UCSD-AML1 (cell line): Measurements from ENCODE around the gene PTPRM.

Experiments
- DNase-seq: peaks from one replicate; lab custom pipeline; 2025; ENCODE audit not compliant: unreplicated experiment; lab: John Stamatoyannopoulos, UW

Gene PTPRM

DNA sequence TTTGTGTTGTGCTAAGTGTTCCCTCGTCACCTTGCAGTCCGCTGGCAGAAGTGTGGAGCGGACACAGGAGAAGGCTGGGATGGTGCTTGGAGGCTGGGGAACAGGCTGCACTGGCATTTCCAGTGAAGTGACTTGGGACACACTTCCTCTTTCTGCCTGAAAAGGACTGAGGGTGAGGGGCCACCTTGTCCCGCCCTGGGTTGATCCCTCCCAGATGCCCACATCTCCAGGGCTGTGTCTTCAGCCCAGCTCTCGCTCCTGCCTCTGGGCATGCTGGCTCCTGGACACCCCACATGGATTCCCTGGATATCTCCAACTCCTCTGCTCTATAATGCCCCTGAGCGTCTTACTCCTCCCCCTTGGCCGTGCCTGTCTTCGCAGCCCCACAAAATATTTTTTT, 412.6 kb downstream of the PTPRM start:
- no peak for DNase-seq

DNA sequence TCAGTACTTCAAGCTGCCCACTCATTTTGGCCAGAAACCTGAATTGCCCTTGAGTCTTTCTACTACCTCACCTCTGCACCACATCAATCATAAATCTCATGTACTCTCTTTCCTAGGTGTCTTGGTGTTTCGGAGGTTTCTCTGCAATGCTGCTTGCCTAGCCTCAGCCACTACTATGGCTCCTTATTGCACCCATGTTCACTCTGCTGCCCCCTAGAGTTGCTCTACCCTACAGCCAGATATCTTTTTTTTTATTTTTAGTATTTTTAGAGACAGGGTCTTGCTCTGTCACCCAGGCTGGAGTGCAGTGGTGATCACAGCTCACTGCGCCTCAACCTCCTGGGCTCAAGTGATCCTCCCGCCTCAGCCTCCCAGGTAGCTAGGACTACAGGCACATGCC, 413.0 kb downstream of the PTPRM start:
- no peak for DNase-seq

DNA sequence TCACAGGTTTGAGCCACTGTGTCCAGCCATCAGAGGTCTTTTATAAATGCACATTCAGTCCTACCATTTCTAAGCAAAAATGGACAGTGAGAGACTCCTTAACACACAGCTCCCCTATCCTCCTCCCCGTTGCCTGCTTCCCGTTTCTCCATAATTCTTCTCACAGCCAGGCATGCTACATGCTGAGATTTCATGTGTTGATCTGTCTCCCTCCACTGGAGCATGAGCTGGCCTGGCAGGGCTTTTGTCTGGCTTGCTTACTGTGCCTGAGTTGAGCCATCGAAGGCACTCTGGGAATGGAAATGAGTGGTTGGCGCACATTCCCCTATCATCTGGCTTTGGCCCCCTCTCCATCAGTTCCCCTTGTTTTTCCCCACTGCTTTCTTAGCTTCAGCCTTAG, 413.5 kb downstream of the PTPRM start:
- no peak for DNase-seq

- no peak for DNase-seq
Measured at GRCh38 chr18:7982216-7982615, 415.1 kb downstream of the PTPRM start.

DNA sequence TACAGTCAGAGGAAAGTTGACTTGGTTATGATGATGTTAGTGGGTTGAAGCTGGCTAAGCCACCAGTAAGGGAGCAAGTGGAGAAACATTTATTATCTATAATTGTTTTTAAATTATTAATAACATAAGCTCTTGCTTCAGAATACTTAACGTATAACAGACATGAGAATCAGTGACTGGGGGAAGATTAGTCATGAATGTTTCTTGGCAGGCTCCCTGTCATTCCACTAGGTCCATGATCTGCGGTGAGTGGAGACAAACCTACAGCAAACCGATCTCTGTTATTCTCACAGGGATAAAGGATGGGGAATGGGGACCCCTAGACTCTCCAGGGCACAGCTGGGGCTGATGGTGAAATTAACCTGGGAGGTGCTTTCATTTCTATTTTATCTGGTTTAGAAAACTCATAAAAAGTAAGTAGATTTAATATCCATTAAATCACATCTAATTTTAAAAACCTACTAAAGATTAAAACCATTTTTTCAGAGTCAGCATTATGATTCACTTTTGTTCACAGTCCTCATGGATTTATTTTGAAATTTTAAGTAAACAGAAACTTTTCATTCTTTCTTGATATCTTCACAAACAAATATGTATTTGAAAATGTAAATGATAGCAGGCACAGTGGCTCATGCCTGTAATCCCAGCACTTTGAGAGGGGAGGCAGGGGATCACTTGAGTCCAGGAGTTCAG, 420.3 kb downstream of the PTPRM start:
- DNase-seq, result no peak

DNA sequence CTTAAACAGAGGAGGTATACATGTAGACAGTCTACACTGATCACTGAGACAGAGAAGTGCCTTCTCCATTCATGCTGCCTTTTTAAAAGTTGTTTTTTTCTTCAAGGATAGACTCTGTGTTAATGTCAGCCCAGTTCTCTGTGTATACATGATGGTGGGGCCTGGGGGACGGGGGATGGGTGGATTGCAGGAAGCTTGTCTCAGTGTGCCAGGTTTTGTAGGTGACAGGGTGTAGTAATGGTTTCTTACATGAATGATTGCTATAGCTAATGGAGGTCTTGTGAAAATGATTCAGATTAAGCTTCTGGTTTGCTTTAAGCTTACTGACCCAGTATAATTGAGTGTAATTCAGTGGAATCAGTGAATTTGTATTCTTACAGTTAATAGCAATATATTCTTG, 423.6 kb downstream of the PTPRM start:
- DNase-seq, result no peak

GRCh38 chr18:8001711-8002301, 434.7 kb downstream of the PTPRM start:
- DNase-seq, result no peak

GRCh38 chr18:8003878-8004675, 437.0 kb downstream of the PTPRM start:
- DNase-seq, result no peak

GRCh38 chr18:8004792-8005191, 437.7 kb downstream of the PTPRM start:
- no peak for DNase-seq

GRCh38 chr18:8005870-8006569, 438.9 kb downstream of the PTPRM start:
- DNase-seq, result no peak

DNA sequence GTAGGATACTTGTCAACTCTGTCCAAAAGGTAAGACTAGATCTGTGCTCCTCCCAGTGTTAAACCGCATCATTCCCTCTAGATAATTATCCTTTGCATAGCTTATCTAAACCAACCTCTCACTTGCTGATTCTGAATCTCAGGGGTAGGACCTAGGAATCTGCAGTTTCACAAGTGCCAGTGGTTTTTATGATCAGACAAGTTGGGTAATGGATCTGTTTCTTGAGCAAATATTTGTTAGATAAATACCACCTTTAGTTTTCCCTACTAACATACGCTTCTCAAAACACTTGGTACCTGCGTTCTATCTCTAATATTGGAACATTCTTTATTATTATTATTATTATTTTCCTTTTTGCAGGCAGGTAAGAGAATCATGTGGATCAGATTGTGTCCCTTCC, 439.9 kb downstream of the PTPRM start:
- DNase-seq, result no peak

DNA sequence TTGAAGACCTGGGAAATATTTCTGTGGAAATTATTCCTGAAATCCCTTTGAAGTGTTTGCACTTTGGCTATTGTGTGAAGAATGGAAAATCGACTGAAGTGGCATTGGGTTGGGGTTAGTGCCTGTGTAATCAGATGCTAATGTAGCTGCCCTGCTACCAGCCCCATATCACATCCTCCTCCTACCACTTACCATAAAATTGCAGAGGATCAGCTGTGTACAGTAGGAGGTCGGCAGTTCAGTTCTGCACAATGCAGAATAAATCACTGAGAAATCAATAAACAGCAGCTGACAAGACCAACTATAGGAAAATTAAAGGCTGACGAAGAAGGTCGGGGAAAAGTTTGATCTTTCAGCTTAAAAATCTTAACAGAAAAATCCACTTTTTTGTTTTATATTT, 440.9 kb downstream of the PTPRM start:
- DNase-seq, result no peak

GRCh38 chr18:8011361-8011760, 444.2 kb downstream of the PTPRM start:
- no peak for DNase-seq

GRCh38 chr18:8011906-8012305, 444.8 kb downstream of the PTPRM start:
- no peak for DNase-seq

GRCh38 chr18:8018701-8019331, 451.7 kb downstream of the PTPRM start:
- DNase-seq, result no peak

- DNase-seq, result no peak
Measured at GRCh38 chr18:8019600-8019999, 452.5 kb downstream of the PTPRM start.

DNA sequence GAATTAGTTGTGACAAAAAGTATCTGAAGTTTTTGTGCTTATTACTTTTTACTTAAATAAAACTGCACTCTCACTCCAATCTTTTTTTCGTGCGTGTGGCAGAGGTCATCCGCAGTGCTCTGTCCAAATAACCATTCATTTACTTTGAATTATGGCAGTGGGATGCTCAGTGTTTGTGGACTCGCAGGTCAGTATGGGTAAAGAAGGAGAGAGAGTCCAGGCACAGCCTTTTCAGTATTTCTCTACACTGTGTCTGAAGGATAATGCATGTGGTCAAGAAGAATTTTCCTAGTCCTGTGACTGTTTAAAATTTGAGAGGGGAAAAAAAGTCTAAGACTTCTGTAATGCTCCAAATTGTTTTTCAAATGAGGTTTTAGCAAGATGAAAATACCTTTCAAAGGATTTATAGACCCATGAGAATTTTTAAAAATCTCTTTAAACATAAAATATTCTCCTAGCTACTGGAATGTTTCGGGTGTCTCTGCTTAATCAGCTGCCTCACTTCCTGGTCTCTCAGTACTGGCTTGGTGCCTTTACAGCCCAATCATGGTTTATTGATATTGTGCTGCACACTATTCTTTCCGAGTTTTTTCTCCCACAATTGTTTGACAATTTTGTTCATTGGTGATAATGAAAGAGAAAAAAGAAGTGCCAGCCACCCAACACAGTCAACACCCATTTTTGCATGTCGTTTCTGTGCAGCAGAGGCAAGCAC, 453.2 kb downstream of the PTPRM start:
- no peak for DNase-seq

- no peak for DNase-seq
Measured at GRCh38 chr18:8029061-8029460, 461.9 kb downstream of the PTPRM start.

- no peak for DNase-seq
Measured at GRCh38 chr18:8029731-8030130, 462.6 kb downstream of the PTPRM start.

GRCh38 chr18:8030201-8030600, 463.1 kb downstream of the PTPRM start:
- DNase-seq, result no peak

DNA sequence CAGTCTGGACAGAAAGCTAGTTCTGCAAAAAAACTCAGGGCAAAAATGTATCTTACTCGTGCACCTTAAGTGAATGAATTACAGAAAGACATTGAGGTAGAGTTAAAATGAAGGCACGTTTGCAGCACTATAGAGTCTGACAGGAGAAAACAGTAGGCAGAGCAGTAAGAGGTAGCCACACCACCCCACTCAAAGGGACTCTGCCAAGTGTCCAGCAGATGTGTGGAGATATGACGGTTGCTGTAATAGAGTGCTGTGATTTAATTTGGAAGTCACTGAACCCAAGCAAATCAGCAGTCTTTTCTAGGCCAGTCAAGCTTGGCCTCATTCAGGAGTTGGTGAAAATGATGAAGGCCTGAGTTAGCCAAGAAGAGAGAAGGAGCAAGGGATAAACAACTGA, 464.4 kb downstream of the PTPRM start:
- no peak for DNase-seq
